ENCODE measurements around the gene DNAJC27. TPM values are rescaled to one million over a fixed set of nuclear protein-coding genes. Genes with fewer than 3 reads are reported as not detected.

Gene DNAJC27
- total RNA-seq, 2 experiments from 2014 or later = 20.0 to 23.1 TPM

GRCh38 chr2:24985511-24985910, 13.8 kb upstream of the DNAJC27 start:
- Histone ChIP-seq H3K27ac (ENCODE audit: low read depth in 1 of 2, low read length in 2 of 2) (no peak overlapping the region), H3K9me3 (ENCODE audit: control insufficient read depth in 1 of 2, insufficient read depth in 1 of 2, low read length in 2 of 2) (no peaks in the 10 kb centered on the region), H3K36me3 (ENCODE audit: insufficient read depth, low read length) (no peaks in the 10 kb centered on the region), H3K4me3 (ENCODE audit: low read length) (no peak overlapping the region), H3K4me1 (ENCODE audit: insufficient read depth, low read length) (no peaks in the 10 kb centered on the region), H3K27me3 (ENCODE audit: control insufficient read depth in 1 of 2, insufficient read depth in 2 of 2, low read length in 2 of 2) (no peaks in the 10 kb centered on the region)
- intact Hi-C loops (cut with DNase I, micrococcal nuclease) = no loop called here
- Mint-ChIP-seq H3K36me3 (ENCODE audit: low read depth) (no peaks in the 10 kb centered on the region), H3K9me3 (no peaks in the 10 kb centered on the region), H3K4me1 (ENCODE audit: low read depth) (no peaks in the 10 kb centered on the region), H3K4me3 (no peak overlapping the region), H3K27me3 (no peaks in the 10 kb centered on the region), H3K27ac (no peak overlapping the region)
- ChIA-PET POLR2A (interaction anchor here (1.1 kb wide), 1 partner anchor 43 kb away, joined by 3 read pairs; no protein-coding TSS in a partner anchor), CTCF (interaction anchor here (0.8 kb wide), 1 partner anchor 10 kb away, joined by 3 read pairs; no protein-coding TSS in a partner anchor)
- ATAC-seq (ENCODE audit: poor library complexity) (no peak), DNase-seq (no peak)
- no peak for TF ChIP-seq CTCF (IDR thresholded peaks at IDR 0.05)

GRCh38 chr2:24984912-24985311, 13.2 kb upstream of the DNAJC27 start:
- Mint-ChIP-seq H3K9me3 (no peaks in the 10 kb centered on the region), H3K36me3 (ENCODE audit: low read depth) (no peaks in the 10 kb centered on the region), H3K27me3 (no peaks in the 10 kb centered on the region), H3K4me1 (ENCODE audit: low read depth) (no peaks in the 10 kb centered on the region), H3K4me3 (no peak overlapping the region), H3K27ac (no peak overlapping the region)
- no peak for TF ChIP-seq CTCF (IDR thresholded peaks at IDR 0.05)
- intact Hi-C loops (cut with DNase I, micrococcal nuclease) = no loop called here
- H3K4me1 ChIP-seq (ENCODE audit: insufficient read depth, low read length) = no peaks in the 10 kb centered on the region
- CTCF ChIA-PET = no interaction called here
- POLR2A ChIA-PET = interaction anchor here (1.1 kb wide), 1 partner anchor 44 kb away, joined by 3 read pairs; no protein-coding TSS in a partner anchor
- no peak overlapping the region for H3K27ac ChIP-seq (ENCODE audit: low read depth in 1 of 2, low read length in 2 of 2)
- no peaks in the 10 kb centered on the region for H3K9me3 ChIP-seq (ENCODE audit: control insufficient read depth in 1 of 2, insufficient read depth in 1 of 2, low read length in 2 of 2)
- no peaks in the 10 kb centered on the region for H3K27me3 ChIP-seq (ENCODE audit: control insufficient read depth in 1 of 2, insufficient read depth in 2 of 2, low read length in 2 of 2)
- no peaks in the 10 kb centered on the region for H3K36me3 ChIP-seq (ENCODE audit: insufficient read depth, low read length)
- DNase-seq (no peak), ATAC-seq (ENCODE audit: poor library complexity) (no peak)
- H3K4me3 ChIP-seq (ENCODE audit: low read length) = no peak overlapping the region

- Histone ChIP-seq H3K27me3 (ENCODE audit: control insufficient read depth in 1 of 2, insufficient read depth in 2 of 2, low read length in 2 of 2) (no peaks in the 10 kb centered on the region), H3K27ac (ENCODE audit: low read depth in 1 of 2, low read length in 2 of 2) (no peak overlapping the region), H3K36me3 (ENCODE audit: insufficient read depth, low read length) (peaks cover 5% of the 10 kb centered on the region), H3K4me3 (ENCODE audit: low read length) (no peak overlapping the region), H3K9me3 (ENCODE audit: control insufficient read depth in 1 of 2, insufficient read depth in 1 of 2, low read length in 2 of 2) (no peaks in the 10 kb centered on the region), H3K4me1 (ENCODE audit: insufficient read depth, low read length) (no peaks in the 10 kb centered on the region)
- no peak overlapping the region for H3K4me3 Mint-ChIP-seq
- ATAC-seq (ENCODE audit: poor library complexity) (no peak), DNase-seq (no peak)
- no peaks in the 10 kb centered on the region for H3K27me3 Mint-ChIP-seq
- peaks cover 7% of the 10 kb centered on the region for H3K4me1 Mint-ChIP-seq (ENCODE audit: low read depth)
- TF ChIP-seq CTCF (IDR thresholded peaks at IDR 0.05) = no peak
- intact Hi-C loops (cut with DNase I, micrococcal nuclease) = no loop called here
- H3K27ac Mint-ChIP-seq = no peak overlapping the region
- ChIA-PET CTCF (interaction anchor here (1.1 kb wide), 1 partner anchor 9 kb away, joined by 3 read pairs; no protein-coding TSS in a partner anchor), POLR2A (interaction anchor here (0.6 kb wide), 1 partner anchor 9 kb away, joined by 3 read pairs; no protein-coding TSS in a partner anchor)
- no peaks in the 10 kb centered on the region for H3K9me3 Mint-ChIP-seq
- H3K36me3 Mint-ChIP-seq (ENCODE audit: low read depth) = peaks cover 5% of the 10 kb centered on the region
These were observed 9.8 kb upstream of the DNAJC27 start for GRCh38 chr2:24981411-24982136.
